Measurements from ENCODE around the gene VAPA. TPM values are rescaled to one million over a fixed set of nuclear protein-coding genes. Genes with fewer than 3 reads are reported as not detected.

Gene VAPA
- total RNA-seq, 1 donor from 2014 or later = 208 TPM

- no peaks in the 10 kb centered on the region for H3K9me3 ChIP-seq (replicated peaks)
- peaks cover 67% of the 10 kb centered on the region for H3K36me3 ChIP-seq
- no peak for DNase-seq
- intact Hi-C loops (cut with micrococcal nuclease) = no loop called here
- H3K4me1 ChIP-seq = peaks cover 32% of the 10 kb centered on the region
- no peaks in the 10 kb centered on the region for H3K27me3 ChIP-seq (ENCODE audit: low read depth)
- TF ChIP-seq CTCF (IDR thresholded peaks at IDR 0.05; ENCODE audit: borderline replicate concordance) = no peak
- no peak overlapping the region for H3K27ac ChIP-seq (replicated peaks)
- H3K4me3 ChIP-seq = no peak overlapping the region
Measured at GRCh38 chr18:9946831-9947230, 33.0 kb downstream of the VAPA start.

DNA sequence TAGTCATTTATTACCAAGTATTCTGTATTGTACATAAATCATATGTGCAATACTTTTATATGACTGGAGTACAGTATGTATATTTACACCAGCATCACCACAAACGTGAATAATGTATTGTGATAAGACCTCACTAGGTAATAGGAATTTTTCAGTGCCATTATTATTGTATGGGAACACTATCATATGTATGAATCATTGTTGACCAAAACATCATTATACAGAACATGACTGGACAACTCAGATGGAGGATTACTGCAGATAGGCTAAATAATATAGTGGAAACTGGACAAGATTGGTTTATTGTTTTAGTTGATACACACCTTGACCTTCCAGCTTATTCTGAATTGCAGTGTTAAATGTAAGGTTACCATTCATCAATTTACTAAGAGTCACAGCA, 33.4 kb downstream of the VAPA start:
- no peak for TF ChIP-seq CTCF (IDR thresholded peaks at IDR 0.05; ENCODE audit: borderline replicate concordance)
- Histone ChIP-seq H3K9me3 (replicated peaks) (no peaks in the 10 kb centered on the region), H3K27me3 (ENCODE audit: low read depth) (no peaks in the 10 kb centered on the region), H3K4me3 (no peak overlapping the region), H3K27ac (replicated peaks) (no peak overlapping the region), H3K36me3 (peaks cover 63% of the 10 kb centered on the region), H3K4me1 (peaks cover 32% of the 10 kb centered on the region)
- intact Hi-C loops (cut with micrococcal nuclease) = no loop called here
- DNase-seq = no peak

GRCh38 chr18:9949315-9949714, 35.5 kb downstream of the VAPA start:
- H3K9me3 ChIP-seq (replicated peaks) = no peaks in the 10 kb centered on the region
- intact Hi-C loops (cut with micrococcal nuclease) = no loop called here
- no peak for TF ChIP-seq CTCF (IDR thresholded peaks at IDR 0.05; ENCODE audit: borderline replicate concordance)
- H3K4me3 ChIP-seq = no peak overlapping the region
- no peak overlapping the region for H3K27ac ChIP-seq (replicated peaks)
- no peak for DNase-seq
- H3K27me3 ChIP-seq (ENCODE audit: low read depth) = no peaks in the 10 kb centered on the region
- H3K36me3 ChIP-seq = peaks cover 72% of the 10 kb centered on the region
- peaks cover 20% of the 10 kb centered on the region for H3K4me1 ChIP-seq

GRCh38 chr18:9949861-9950260, 36.0 kb downstream of the VAPA start:
- no peaks in the 10 kb centered on the region for H3K9me3 ChIP-seq (replicated peaks)
- no peaks in the 10 kb centered on the region for H3K27me3 ChIP-seq (ENCODE audit: low read depth)
- no peak for DNase-seq
- intact Hi-C loops (cut with micrococcal nuclease) = no loop called here
- no peak for TF ChIP-seq CTCF (IDR thresholded peaks at IDR 0.05; ENCODE audit: borderline replicate concordance)
- no peak overlapping the region for H3K4me3 ChIP-seq
- H3K4me1 ChIP-seq = peaks cover 14% of the 10 kb centered on the region
- H3K27ac ChIP-seq (replicated peaks) = no peak overlapping the region
- peaks cover 75% of the 10 kb centered on the region for H3K36me3 ChIP-seq

- no peaks in the 10 kb centered on the region for H3K27me3 ChIP-seq (ENCODE audit: low read depth)
- no peak for TF ChIP-seq CTCF (IDR thresholded peaks at IDR 0.05; ENCODE audit: borderline replicate concordance)
- no peaks in the 10 kb centered on the region for H3K9me3 ChIP-seq (replicated peaks)
- no peak overlapping the region for H3K4me3 ChIP-seq
- intact Hi-C loops (cut with micrococcal nuclease) = no loop called here
- DNase-seq = no peak
- peaks cover 74% of the 10 kb centered on the region for H3K36me3 ChIP-seq
- no peak overlapping the region for H3K27ac ChIP-seq (replicated peaks)
- peaks cover 14% of the 10 kb centered on the region for H3K4me1 ChIP-seq
Measured at GRCh38 chr18:9950289-9951016, 36.6 kb downstream of the VAPA start.
